ENCODE measurements around the gene PRKCA.

- TF ChIP-seq POLR2A (IDR thresholded peaks at IDR 0.05) = no peak
- no peak for TF ChIP-seq CTCF (IDR thresholded peaks at IDR 0.05)
Observed at GRCh38 chr17:66313995-66314659, 11.7 kb downstream of the PRKCA start.

Data from uterus (tissue), 2 donors.